22Rv1 (cell line): ENCODE data around the gene ZNF750.

ENCODE experiments used
- CTCF ChIP-seq: fragments of 450-650 bp; IDR thresholded peaks from 2 replicates; pipeline ENCODE4 v1.5.1; 2017; ENCODE audit warnings: mild to moderate bottlenecking
- ZFX ChIP-seq: fragments of 450-650 bp; IDR thresholded peaks from 2 replicates; pipeline ENCODE4 v1.6.1; 2017; ENCODE audit warnings: antibody characterized with exemption, borderline replicate concordance

GRCh38 chr17:82799591-82799990, 40.2 kb downstream of the ZNF750 start:
- TF ChIP-seq CTCF, result no peak
- TF ChIP-seq ZFX, result no peak
